Left ventricle myocardium inferior (tissue), 1 donor: Measurements from ENCODE around the gene C1orf105. TPM values are rescaled to one million over a fixed set of nuclear protein-coding genes. Genes with fewer than 3 reads are reported as not detected.

Experiments used
- DNase-seq: peaks from one replicate; pipeline ENCODE4 v3.0.0-alpha.2; 2020
- H3K27ac ChIP-seq: fragments of 200-600 bp; replicated peaks from 2 replicates; pipeline ENCODE4 v1.8.0; 2021
- H3K27me3 ChIP-seq: fragments of 200-600 bp; 2 replicates; pipeline ENCODE4 v1.8.0; 2021; ENCODE audit warnings: low read depth
- H3K36me3 ChIP-seq: fragments of 200-600 bp; 2 replicates; pipeline ENCODE4 v1.8.0; 2021
- H3K4me1 ChIP-seq: fragments of 200-600 bp; 2 replicates; pipeline ENCODE4 v1.8.0; 2021
- H3K4me3 ChIP-seq: fragments of 200-600 bp; 2 replicates; pipeline ENCODE4 v1.8.0; 2021; ENCODE audit warnings: mild to moderate bottlenecking, moderate library complexity
- H3K9me3 ChIP-seq: fragments of 200-600 bp; replicated peaks from 2 replicates; pipeline ENCODE4 v1.8.0; 2021
- CTCF ChIP-seq: fragments of 200-600 bp; IDR thresholded peaks from 2 replicates; pipeline ENCODE4 v1.8.0; 2021; ENCODE audit warnings: antibody characterized with exemption, mild to moderate bottlenecking, borderline replicate concordance
- intact Hi-C: fragments of 100-400 bp; cut with micrococcal nuclease; formaldehyde crosslinking; loops from one replicate; pipeline ENCODE4 v1.11.0; 2022
- total RNA-seq: library from RNA; stranded (reverse); fragmentation: NEBNext Ultra II Directional; extraction: Animal tissue kit (Norgen Biotek cat#: 25700); gene quantifications from one replicate; pipeline ENCODE4 v1.2.1, GENCODE V29; 2021
- donor health status: DM: no; HTN: yes; CAD: no; lungs with severe emphysema.

The C1orf105 gene
- total RNA-seq, 1 donor from 2014 or later = 8.5 TPM

- Histone ChIP-seq H3K9me3 (no peaks in the 10 kb centered on the region), H3K27me3 (no peaks in the 10 kb centered on the region), H3K27ac (no peak overlapping the region), H3K36me3 (no peaks in the 10 kb centered on the region), H3K4me1 (peaks cover 14% of the 10 kb centered on the region), H3K4me3 (no peak overlapping the region)
- DNase-seq = no peak
- intact Hi-C loops = no loop called here
- TF ChIP-seq CTCF = no peak
These were observed 42.2 kb upstream of the C1orf105 start for GRCh38 chr1:172378109-172378760.

- no peak for TF ChIP-seq CTCF
- intact Hi-C loops = no loop called here
- no peak for DNase-seq
- H3K36me3 ChIP-seq = no peaks in the 10 kb centered on the region
- no peak overlapping the region for H3K4me3 ChIP-seq
- no peaks in the 10 kb centered on the region for H3K9me3 ChIP-seq
- H3K27ac ChIP-seq = no peak overlapping the region
- H3K27me3 ChIP-seq = no peaks in the 10 kb centered on the region
- peaks cover 21% of the 10 kb centered on the region for H3K4me1 ChIP-seq
These were observed 39.8 kb upstream of the C1orf105 start for GRCh38 chr1:172380441-172381244.

- no peaks in the 10 kb centered on the region for H3K27me3 ChIP-seq
- H3K4me3 ChIP-seq = no peak overlapping the region
- H3K9me3 ChIP-seq = no peaks in the 10 kb centered on the region
- DNase-seq = no peak
- no peak for TF ChIP-seq CTCF
- intact Hi-C loops = no loop called here
- no peak overlapping the region for H3K27ac ChIP-seq
- peaks cover 21% of the 10 kb centered on the region for H3K4me1 ChIP-seq
- no peaks in the 10 kb centered on the region for H3K36me3 ChIP-seq
These were observed 38.5 kb upstream of the C1orf105 start for GRCh38 chr1:172381946-172382345.

GRCh38 chr1:172382406-172382805, 38.1 kb upstream of the C1orf105 start:
- DNase-seq = no peak
- intact Hi-C loops = no loop called here
- Histone ChIP-seq H3K27ac (no peak overlapping the region), H3K36me3 (no peaks in the 10 kb centered on the region), H3K4me1 (peaks cover 21% of the 10 kb centered on the region), H3K4me3 (no peak overlapping the region), H3K27me3 (no peaks in the 10 kb centered on the region), H3K9me3 (no peaks in the 10 kb centered on the region)
- no peak for TF ChIP-seq CTCF

- Histone ChIP-seq H3K27me3 (no peaks in the 10 kb centered on the region), H3K36me3 (no peaks in the 10 kb centered on the region), H3K27ac (no peak overlapping the region), H3K9me3 (no peaks in the 10 kb centered on the region), H3K4me3 (peak overlapping the region; percentile 7), H3K4me1 (peaks cover 21% of the 10 kb centered on the region)
- TF ChIP-seq CTCF = no peak
- DNase-seq = no peak
- intact Hi-C loops = no loop called here
These were observed 37.5 kb upstream of the C1orf105 start for GRCh38 chr1:172382990-172383389.
